Measurements from ENCODE around the gene SLC24A3. TPM values are rescaled to one million over a fixed set of nuclear protein-coding genes. Genes with fewer than 3 reads are reported as not detected.

SLC24A3 gene
- total RNA-seq, 1 experiment from 2014 or later, result not detected

DNA sequence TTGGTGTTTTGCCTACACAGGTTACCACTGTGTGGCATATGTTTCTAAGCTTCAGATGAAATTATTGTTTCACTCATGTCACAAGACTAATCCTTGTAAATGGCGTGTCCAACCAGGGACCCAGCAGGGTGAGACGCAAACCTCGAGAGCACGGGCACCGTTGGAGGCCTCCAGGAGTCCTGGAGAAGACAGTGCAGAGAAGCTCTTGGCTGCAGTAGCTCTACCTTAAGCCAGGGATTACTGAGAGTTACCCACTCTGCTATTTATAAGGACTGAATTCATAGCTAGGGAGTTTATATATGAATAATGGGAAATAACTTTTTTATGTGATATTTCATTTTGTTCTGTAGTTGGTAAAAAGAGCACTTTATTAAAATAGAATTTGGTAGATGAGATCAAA lies 137.4 kb downstream of the SLC24A3 start:
- no peak for DNase-seq (ENCODE audit: low read depth, low spot score)
- H3K36me3 ChIP-seq (ENCODE audit: control insufficient read depth, insufficient read depth, low read length), result no peaks in the 10 kb centered on the region
- ChIA-PET POLR2A (no interaction called here), CTCF (no interaction called here)
- intact Hi-C loops (cut with micrococcal nuclease; ENCODE audit: unreplicated experiment), result no loop called here
- H3K9me3 ChIP-seq (ENCODE audit: control insufficient read depth, insufficient read depth, low read depth, low read length), result no peaks in the 10 kb centered on the region
- no peak for ATAC-seq
- H3K4me3 ChIP-seq (ENCODE audit: low read depth in 2 of 2, low read length in 2 of 2), result no peak overlapping the region
- H3K27me3 ChIP-seq (ENCODE audit: control insufficient read depth, insufficient read depth, low read length), result peaks cover 3% of the 10 kb centered on the region; the same call in 1 of the 2 replicates
- H3K4me1 ChIP-seq (ENCODE audit: control insufficient read depth, insufficient read depth, low read length), result no peaks in the 10 kb centered on the region
- no TSS peak for BruUV-seq (replicated peaks)
- in situ Hi-C loops (cut with HindIII; ENCODE audit: low pct_unique_long_range_greater_than_20kb, low sequenced_read_pairs), result no loop called here
- H3K27ac ChIP-seq (ENCODE audit: low read length), result no peak overlapping the region
- no peak for TF ChIP-seq POLR2AphosphoS5 (IDR thresholded peaks at IDR 0.05; ENCODE audit: low read depth, low read length)
- no peak for TF ChIP-seq TCF7L2 (IDR thresholded peaks at IDR 0.05; ENCODE audit: low read depth, low read length)
- TF ChIP-seq, protein P1, sequence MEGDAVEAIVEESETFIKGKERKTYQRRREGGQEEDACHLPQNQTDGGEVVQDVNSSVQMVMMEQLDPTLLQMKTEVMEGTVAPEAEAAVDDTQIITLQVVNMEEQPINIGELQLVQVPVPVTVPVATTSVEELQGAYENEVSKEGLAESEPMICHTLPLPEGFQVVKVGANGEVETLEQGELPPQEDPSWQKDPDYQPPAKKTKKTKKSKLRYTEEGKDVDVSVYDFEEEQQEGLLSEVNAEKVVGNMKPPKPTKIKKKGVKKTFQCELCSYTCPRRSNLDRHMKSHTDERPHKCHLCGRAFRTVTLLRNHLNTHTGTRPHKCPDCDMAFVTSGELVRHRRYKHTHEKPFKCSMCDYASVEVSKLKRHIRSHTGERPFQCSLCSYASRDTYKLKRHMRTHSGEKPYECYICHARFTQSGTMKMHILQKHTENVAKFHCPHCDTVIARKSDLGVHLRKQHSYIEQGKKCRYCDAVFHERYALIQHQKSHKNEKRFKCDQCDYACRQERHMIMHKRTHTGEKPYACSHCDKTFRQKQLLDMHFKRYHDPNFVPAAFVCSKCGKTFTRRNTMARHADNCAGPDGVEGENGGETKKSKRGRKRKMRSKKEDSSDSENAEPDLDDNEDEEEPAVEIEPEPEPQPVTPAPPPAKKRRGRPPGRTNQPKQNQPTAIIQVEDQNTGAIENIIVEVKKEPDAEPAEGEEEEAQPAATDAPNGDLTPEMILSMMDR (IDR thresholded peaks at IDR 0.05), result no peak

- Histone ChIP-seq H3K9me3 (ENCODE audit: control insufficient read depth, insufficient read depth, low read depth, low read length) (no peaks in the 10 kb centered on the region), H3K27ac (ENCODE audit: low read length) (no peak overlapping the region), H3K4me3 (ENCODE audit: low read depth in 2 of 2, low read length in 2 of 2) (no peak overlapping the region), H3K4me1 (ENCODE audit: control insufficient read depth, insufficient read depth, low read length) (no peaks in the 10 kb centered on the region), H3K36me3 (ENCODE audit: control insufficient read depth, insufficient read depth, low read length) (no peaks in the 10 kb centered on the region), H3K27me3 (ENCODE audit: control insufficient read depth, insufficient read depth, low read length) (peaks cover 3% of the 10 kb centered on the region; the same call in 1 of the 2 replicates)
- BruUV-seq (replicated peaks), result no TSS peak
- CTCF ChIA-PET, result no interaction called here
- POLR2A ChIA-PET, result no interaction called here
- in situ Hi-C loops (cut with HindIII; ENCODE audit: low pct_unique_long_range_greater_than_20kb, low sequenced_read_pairs) (no loop called here), intact Hi-C loops (cut with micrococcal nuclease; ENCODE audit: unreplicated experiment) (no loop called here)
- DNase-seq (ENCODE audit: low read depth, low spot score) (no peak), ATAC-seq (no peak)
- TF ChIP-seq TCF7L2 (IDR thresholded peaks at IDR 0.05; ENCODE audit: low read depth, low read length) (no peak), REST (IDR thresholded peaks at IDR 0.05; ENCODE audit: insufficient read depth in 1 of 2, low read depth in 2 of 2, low read length in 1 of 2) (no peak), POLR2AphosphoS5 (IDR thresholded peaks at IDR 0.05; ENCODE audit: low read depth, low read length) (no peak), SIN3A (IDR thresholded peaks at IDR 0.05; ENCODE audit: borderline replicate concordance, insufficient read depth, low read depth, low read length) (no peak)
- TF ChIP-seq, protein P1 (IDR thresholded peaks at IDR 0.05), result no peak; the same call in 1 of the 2 replicates
Observed at GRCh38 chr20:19351542-19351941, 139.1 kb downstream of the SLC24A3 start.

All from Panc1 (cell line).